Stomach (tissue), 9 donors: ENCODE results near the gene BMP10. TPM values are rescaled to one million over a fixed set of nuclear protein-coding genes. Genes with fewer than 3 reads are reported as not detected.

Source experiments
- DNase-seq, 2 donors: peaks; one replicate each; pipeline versions ENCODE4 v3.0.0 to v3.0.0-alpha.2; 2013 to 2019
- H3K27ac ChIP-seq, 5 donors: fragments of 200-600 bp in 4 of 5; sonication (generic) in 4 of 5; one replicate each; pipeline ENCODE4 v1.5.1; 2013 to 2019; ENCODE audit warnings: mild to moderate bottlenecking in 1 of 5, moderate library complexity in 1 of 5
- H3K27me3 ChIP-seq, 3 donors: fragments of 200-600 bp; sonication (generic); one replicate each; pipeline ENCODE4 v1.5.1; 2017 to 2019; ENCODE audit warnings: mixed run types in 1 of 3
- H3K36me3 ChIP-seq, 4 donors: fragments of 200-600 bp; sonication (generic); 1 replicate in 3 of 4; 2 replicates in 1 of 4; pipeline ENCODE4 v1.5.1; 2016 to 2019
- H3K4me1 ChIP-seq, 4 donors: fragments of 200-600 bp; sonication (generic); one replicate each; pipeline ENCODE4 v1.5.1; 2016 to 2019
- H3K4me3 ChIP-seq, 4 donors: fragments of 200-600 bp; sonication (generic) in 3 of 4; one replicate each; pipeline ENCODE4 v1.5.1; 2016 to 2019; ENCODE audit warnings: mild to moderate bottlenecking in 1 of 4
- H3K9me3 ChIP-seq, 4 donors: fragments of 200-600 bp; sonication (generic); one replicate each; pipeline ENCODE4 v1.5.1; 2016 to 2019
- EP300 ChIP-seq: sonication (generic); formaldehyde crosslinking; IDR thresholded peaks from one replicate; pipeline ENCODE4 v1.6.1; 2017; ENCODE audit warnings: antibody characterized with exemption
- POLR2A ChIP-seq, 4 donors: fragments of 450-650 bp; IDR thresholded peaks; one replicate each; pipeline ENCODE4 v1.6.1; 2016; ENCODE audit warnings: antibody characterized with exemption in 4 of 4, control low read depth in 2 of 4, mild to moderate bottlenecking in 1 of 4, moderate library complexity in 1 of 4
- POLR2AphosphoS5 ChIP-seq, 3 donors: sonication (generic); formaldehyde crosslinking; IDR thresholded peaks; one replicate each; pipeline ENCODE4 v1.6.1; 2016; ENCODE audit warnings: antibody characterized with exemption in 3 of 3
- WGBS, 5 donors: extraction: QIAGEN DNeasy Blood & Tissue Kit in 3 of 5; methylation state at CpG; one replicate each; pipeline versions ENCODE4 v1.1.5 to v1.1.7; 2013 to 2018; 5-methylcytosine and 5-hydroxymethylcytosine counted together
- intact Hi-C: fragments of 100-400 bp; cut with DNase I; formaldehyde crosslinking; loops from one replicate; pipeline ENCODE4 v1.15.1; 2023; ENCODE audit warnings: low total_unique reads
- polyA plus RNA-seq, 3 donors: library from polyadenylated mRNA; stranded (reverse); fragments of 200-250 nt; gene quantifications; one replicate each; pipeline ENCODE4 v1.2.3, GENCODE V29; 2013
- total RNA-seq, 5 donors: library from RNA; depleted of rRNA; stranded (reverse); fragments of >200 nt; gene quantifications; one replicate each; pipeline versions ENCODE4 v1.1.0 to v1.2.3, GENCODE V29; 2014 to 2016
- TF ChIP-seq, protein P1 (sequence below), 7 experiments: fragments of 450-650 bp in 4 of 7; fragments of 200-600 bp in 3 of 7; sonication (generic) in 3 of 7; IDR thresholded peaks; one replicate each; pipeline ENCODE4 v1.5.1; 2016 to 2019; ENCODE audit warnings: antibody characterized with exemption in 7 of 7, control low read depth in 2 of 7, mild to moderate bottlenecking in 1 of 7
- donor health status: healthy with polysubstance abuse.
- donor health status: Bipolar disorder and iron deficiency.
- donor health status: healthy.

BMP10 gene
- total and polyA plus RNA-seq, 8 donors, result 0.37 TPM; not detected in 7

DNA sequence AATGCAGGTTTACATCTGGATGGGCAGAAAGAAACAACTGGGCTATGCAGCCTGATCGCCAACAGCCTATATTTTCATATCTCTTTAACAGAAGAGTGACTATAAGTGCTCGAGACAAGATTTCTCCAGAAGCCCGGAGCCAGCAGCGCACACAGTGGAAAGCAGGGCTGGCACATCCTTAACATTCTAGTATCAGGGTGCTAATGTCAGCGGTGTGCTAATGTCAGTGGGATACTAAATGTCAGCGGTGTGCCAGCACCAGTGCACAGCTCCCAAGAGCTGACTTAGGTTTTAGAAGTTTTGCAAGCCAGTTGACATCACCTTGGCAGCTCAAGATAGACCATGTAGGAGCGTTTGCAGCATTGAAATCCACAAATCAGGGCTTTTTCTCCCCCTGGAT lies 8.3 kb downstream of the BMP10 start:
- Histone ChIP-seq H3K4me3 (no peak overlapping the region), H3K4me1 (peaks cover 0 to 19% (median 9%) of the 10 kb centered on the region in 4 donors), H3K27me3 (no peaks in the 10 kb centered on the region), H3K9me3 (no peaks in the 10 kb centered on the region), H3K27ac (no peak overlapping the region), H3K36me3 (no peaks in the 10 kb centered on the region)
- WGBS, 5 donors, result 68 to 79% (median 78%) methylated on average over 7 of the region's 7 CpGs
- no peak for TF ChIP-seq POLR2AphosphoS5 (IDR thresholded peaks at IDR 0.05)
- no peak for TF ChIP-seq POLR2A (IDR thresholded peaks at IDR 0.05)
- TF ChIP-seq, protein P1, sequence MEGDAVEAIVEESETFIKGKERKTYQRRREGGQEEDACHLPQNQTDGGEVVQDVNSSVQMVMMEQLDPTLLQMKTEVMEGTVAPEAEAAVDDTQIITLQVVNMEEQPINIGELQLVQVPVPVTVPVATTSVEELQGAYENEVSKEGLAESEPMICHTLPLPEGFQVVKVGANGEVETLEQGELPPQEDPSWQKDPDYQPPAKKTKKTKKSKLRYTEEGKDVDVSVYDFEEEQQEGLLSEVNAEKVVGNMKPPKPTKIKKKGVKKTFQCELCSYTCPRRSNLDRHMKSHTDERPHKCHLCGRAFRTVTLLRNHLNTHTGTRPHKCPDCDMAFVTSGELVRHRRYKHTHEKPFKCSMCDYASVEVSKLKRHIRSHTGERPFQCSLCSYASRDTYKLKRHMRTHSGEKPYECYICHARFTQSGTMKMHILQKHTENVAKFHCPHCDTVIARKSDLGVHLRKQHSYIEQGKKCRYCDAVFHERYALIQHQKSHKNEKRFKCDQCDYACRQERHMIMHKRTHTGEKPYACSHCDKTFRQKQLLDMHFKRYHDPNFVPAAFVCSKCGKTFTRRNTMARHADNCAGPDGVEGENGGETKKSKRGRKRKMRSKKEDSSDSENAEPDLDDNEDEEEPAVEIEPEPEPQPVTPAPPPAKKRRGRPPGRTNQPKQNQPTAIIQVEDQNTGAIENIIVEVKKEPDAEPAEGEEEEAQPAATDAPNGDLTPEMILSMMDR (IDR thresholded peaks at IDR 0.05), result no peak
- no peak for TF ChIP-seq EP300
- intact Hi-C loops, result no loop called here
- no peak for DNase-seq

DNA sequence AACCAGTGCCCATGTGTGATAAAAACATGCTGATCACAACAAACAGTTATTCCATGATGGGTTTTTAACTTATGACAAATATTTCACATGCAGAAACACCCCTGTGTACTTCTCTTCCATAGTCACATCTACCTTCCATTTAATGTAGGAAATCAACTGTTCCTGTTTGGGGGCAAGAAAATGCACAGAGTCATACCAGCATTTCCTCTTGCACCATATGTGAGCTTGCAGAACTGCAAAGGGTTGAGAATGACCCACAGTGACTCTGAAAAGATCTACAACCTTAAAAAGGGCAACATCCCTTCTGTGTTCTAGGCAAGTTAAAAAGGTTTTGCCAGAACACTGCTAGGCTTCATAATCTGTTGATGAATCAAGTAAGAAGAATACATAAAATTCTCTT lies 9.9 kb downstream of the BMP10 start:
- H3K27me3 ChIP-seq, result no peaks in the 10 kb centered on the region
- no peak overlapping the region for H3K27ac ChIP-seq
- H3K36me3 ChIP-seq, result no peaks in the 10 kb centered on the region
- intact Hi-C loops, result no loop called here
- H3K9me3 ChIP-seq, result no peaks in the 10 kb centered on the region
- peaks cover 0 to 19% (median 12%) of the 10 kb centered on the region in 4 donors for H3K4me1 ChIP-seq
- no peak for TF ChIP-seq EP300
- TF ChIP-seq, protein P1 (IDR thresholded peaks at IDR 0.05), result no peak
- no peak for TF ChIP-seq POLR2AphosphoS5 (IDR thresholded peaks at IDR 0.05)
- no peak for TF ChIP-seq POLR2A (IDR thresholded peaks at IDR 0.05)
- DNase-seq, result no peak
- H3K4me3 ChIP-seq, result no peak overlapping the region

DNA sequence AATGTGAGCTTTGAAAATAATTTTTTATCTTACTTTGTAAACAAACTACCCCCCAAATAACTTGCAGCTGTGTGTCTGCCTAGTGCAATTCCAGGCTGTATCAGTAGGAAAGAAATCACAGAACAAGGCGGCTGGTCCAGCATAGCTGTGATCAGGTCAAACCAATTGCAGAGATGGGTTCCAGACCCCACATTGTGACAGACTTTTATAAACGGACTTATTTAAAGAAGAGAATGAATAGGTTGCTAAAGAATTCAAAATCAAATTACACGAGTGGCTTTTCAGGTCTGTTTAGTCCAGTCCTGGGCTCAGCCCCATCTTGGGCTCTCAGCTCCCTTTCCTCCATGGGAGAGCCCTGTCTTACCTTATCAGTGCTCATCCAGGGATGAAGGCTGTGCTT lies 11.1 kb downstream of the BMP10 start:
- TF ChIP-seq EP300 (no peak), POLR2AphosphoS5 (IDR thresholded peaks at IDR 0.05) (no peak), POLR2A (IDR thresholded peaks at IDR 0.05) (no peak)
- TF ChIP-seq, protein P1 (IDR thresholded peaks at IDR 0.05), result no peak
- 54 to 81% (median 73%) methylated on average over 3 of the region's 3 CpGs for WGBS, 5 donors
- no peak for DNase-seq
- intact Hi-C loops, result no loop called here
- H3K4me3 ChIP-seq, result no peak overlapping the region
- peaks cover 0 to 19% (median 12%) of the 10 kb centered on the region in 4 donors for H3K4me1 ChIP-seq
- no peaks in the 10 kb centered on the region for H3K9me3 ChIP-seq
- no peaks in the 10 kb centered on the region for H3K27me3 ChIP-seq
- no peaks in the 10 kb centered on the region for H3K36me3 ChIP-seq
- H3K27ac ChIP-seq, result no peak overlapping the region

DNA sequence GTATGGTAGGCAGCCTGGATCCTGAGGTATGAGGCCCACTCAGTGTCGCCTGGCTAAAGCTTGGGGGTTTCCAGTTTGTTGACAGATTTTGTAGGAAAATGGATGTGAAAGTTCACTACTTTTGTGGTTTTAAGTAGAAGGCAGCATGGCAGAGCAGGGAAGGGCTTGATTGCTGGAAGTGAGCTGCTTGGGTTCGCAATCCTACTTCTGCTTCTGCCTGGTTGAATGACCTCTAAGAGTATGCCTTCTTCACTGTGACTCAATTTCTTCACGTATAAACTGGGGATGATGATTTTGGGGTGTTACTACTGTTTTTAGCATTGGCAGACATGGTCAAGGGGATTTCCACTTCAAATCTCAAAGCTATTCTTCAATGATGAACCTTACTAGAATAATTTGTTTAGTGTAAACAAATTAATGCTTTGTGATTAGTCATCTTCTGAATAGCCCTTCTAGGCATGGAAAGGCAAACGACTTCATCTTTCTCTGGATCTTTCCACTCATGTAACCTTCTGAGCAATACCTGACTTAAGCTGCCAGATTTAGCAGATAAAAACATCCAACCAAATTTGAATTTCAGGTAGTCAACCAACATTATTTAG lies 13.2 kb downstream of the BMP10 start:
- Histone ChIP-seq H3K27ac (no peak overlapping the region), H3K4me1 (peaks cover 0 to 19% (median 12%) of the 10 kb centered on the region in 4 donors), H3K9me3 (no peaks in the 10 kb centered on the region), H3K4me3 (no peak overlapping the region), H3K27me3 (no peaks in the 10 kb centered on the region), H3K36me3 (no peaks in the 10 kb centered on the region)
- TF ChIP-seq, protein P1 (IDR thresholded peaks at IDR 0.05), result no peak
- no peak for TF ChIP-seq POLR2A (IDR thresholded peaks at IDR 0.05)
- no peak for TF ChIP-seq POLR2AphosphoS5 (IDR thresholded peaks at IDR 0.05)
- no peak for TF ChIP-seq EP300
- DNase-seq, result peak in 1 of 2 donors; percentile 29
- intact Hi-C loops, result no loop called here
- 52 to 74% (median 68%) methylated on average over 4 of the region's 4 CpGs for WGBS, 5 donors
